Activated CD4-positive, alpha-beta T cell treated with anti-CD3 and anti-CD28 coated beads for 4 hours (primary cell): ENCODE results near the gene PTPRZ1.

Source experiments
- DNase-seq, 2 donors: peaks; one replicate each; pipeline ENCODE4 v3.0.0-alpha.2; 2020

Gene PTPRZ1

GRCh38 chr7:121960678-121961077, 87.7 kb downstream of the PTPRZ1 start:
- DNase-seq = no peak

- DNase-seq = no peak
Measured at GRCh38 chr7:121961089-121961867, 88.3 kb downstream of the PTPRZ1 start.

GRCh38 chr7:121966276-121966934, 93.4 kb downstream of the PTPRZ1 start:
- DNase-seq = no peak

- no peak for DNase-seq
Measured at GRCh38 chr7:121966935-121967332, 94.0 kb downstream of the PTPRZ1 start.

GRCh38 chr7:121985476-121986030, 112.6 kb downstream of the PTPRZ1 start:
- DNase-seq = no peak

GRCh38 chr7:121992068-121992467, 119.1 kb downstream of the PTPRZ1 start:
- DNase-seq = no peak

- DNase-seq = peak in 1 of 2 donors; percentile 16
Measured at GRCh38 chr7:121994625-121995410, 121.9 kb downstream of the PTPRZ1 start.

GRCh38 chr7:122006687-122007086, 133.7 kb downstream of the PTPRZ1 start:
- DNase-seq = no peak

GRCh38 chr7:122010116-122010515, 137.2 kb downstream of the PTPRZ1 start:
- DNase-seq = no peak

GRCh38 chr7:122013065-122013464, 140.1 kb downstream of the PTPRZ1 start:
- DNase-seq = no peak

- DNase-seq = no peak
Measured at GRCh38 chr7:122013630-122014029, 140.7 kb downstream of the PTPRZ1 start.

GRCh38 chr7:122014697-122015096, 141.7 kb downstream of the PTPRZ1 start:
- DNase-seq = no peak

GRCh38 chr7:122018032-122018431, 145.1 kb downstream of the PTPRZ1 start:
- DNase-seq = no peak

- no peak for DNase-seq
Measured at GRCh38 chr7:122027058-122027457, 154.1 kb downstream of the PTPRZ1 start.

- no peak for DNase-seq
Measured at GRCh38 chr7:122033641-122034040, 160.7 kb downstream of the PTPRZ1 start.

GRCh38 chr7:122035876-122036275, 162.9 kb downstream of the PTPRZ1 start:
- no peak for DNase-seq

- DNase-seq = no peak
Measured at GRCh38 chr7:122038134-122038533, 165.2 kb downstream of the PTPRZ1 start.

GRCh38 chr7:122038904-122039303, 165.9 kb downstream of the PTPRZ1 start:
- DNase-seq = no peak

- DNase-seq = no peak
Measured at GRCh38 chr7:122040147-122040546, 167.2 kb downstream of the PTPRZ1 start.

GRCh38 chr7:122046402-122046801, 173.4 kb downstream of the PTPRZ1 start:
- DNase-seq = no peak

GRCh38 chr7:122054393-122054792, 181.4 kb downstream of the PTPRZ1 start:
- no peak for DNase-seq

- no peak for DNase-seq
Measured at GRCh38 chr7:122055073-122055472, 182.1 kb downstream of the PTPRZ1 start.

GRCh38 chr7:122056977-122057376, 184.0 kb downstream of the PTPRZ1 start:
- DNase-seq = no peak
